Fibroblast of skin of left biceps (primary cell): ENCODE data around the gene FNDC10.

Experiments used
- DNase-seq, 2 experiments: peaks; one replicate each; pipeline ENCODE4 v3.0.0-alpha.2; 2013; ENCODE audit warnings: low read depth in 2 of 2

Gene FNDC10

DNA sequence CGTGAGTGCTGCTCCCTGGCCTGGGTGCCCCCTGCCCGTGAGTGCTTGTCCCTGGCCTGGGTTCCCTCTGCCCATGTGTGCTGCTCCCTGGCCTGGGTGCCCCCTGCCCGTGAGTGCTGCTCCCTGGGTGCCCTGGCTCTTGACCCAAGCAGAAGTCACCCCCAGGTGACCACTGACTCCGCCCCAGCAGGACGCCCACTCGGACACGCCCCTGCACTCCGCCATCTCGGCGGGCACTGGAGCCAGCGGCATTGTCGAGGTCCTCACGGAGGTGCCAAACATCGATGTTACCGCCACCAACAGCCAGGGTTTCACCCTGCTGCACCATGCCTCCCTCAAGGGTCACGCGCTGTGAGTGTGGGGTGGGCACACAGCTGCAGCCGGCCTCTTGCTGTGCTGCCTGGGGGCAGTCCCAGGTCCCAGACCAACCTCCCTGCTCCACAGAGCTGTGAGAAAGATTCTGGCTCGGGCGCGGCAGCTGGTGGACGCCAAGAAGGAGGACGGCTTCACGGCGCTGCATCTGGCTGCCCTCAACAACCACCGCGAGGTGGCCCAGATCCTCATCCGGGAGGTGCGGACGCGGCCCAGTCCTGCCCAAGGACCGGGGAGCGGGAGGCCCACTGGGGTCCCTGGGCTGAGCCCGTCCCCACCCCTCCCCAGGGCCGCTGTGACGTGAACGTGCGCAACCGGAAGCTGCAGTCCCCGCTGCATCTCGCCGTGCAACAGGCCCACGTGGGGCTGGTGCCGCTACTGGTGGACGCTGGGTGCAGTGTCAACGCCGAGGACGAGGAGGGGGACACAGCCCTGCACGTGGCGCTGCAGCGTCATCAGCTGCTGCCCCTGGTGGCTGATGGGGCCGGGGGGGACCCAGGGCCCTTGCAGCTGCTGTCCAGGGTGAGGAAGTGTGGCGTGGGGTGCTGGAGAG, 28.2 kb upstream of the FNDC10 start:
- no peak for DNase-seq

DNA sequence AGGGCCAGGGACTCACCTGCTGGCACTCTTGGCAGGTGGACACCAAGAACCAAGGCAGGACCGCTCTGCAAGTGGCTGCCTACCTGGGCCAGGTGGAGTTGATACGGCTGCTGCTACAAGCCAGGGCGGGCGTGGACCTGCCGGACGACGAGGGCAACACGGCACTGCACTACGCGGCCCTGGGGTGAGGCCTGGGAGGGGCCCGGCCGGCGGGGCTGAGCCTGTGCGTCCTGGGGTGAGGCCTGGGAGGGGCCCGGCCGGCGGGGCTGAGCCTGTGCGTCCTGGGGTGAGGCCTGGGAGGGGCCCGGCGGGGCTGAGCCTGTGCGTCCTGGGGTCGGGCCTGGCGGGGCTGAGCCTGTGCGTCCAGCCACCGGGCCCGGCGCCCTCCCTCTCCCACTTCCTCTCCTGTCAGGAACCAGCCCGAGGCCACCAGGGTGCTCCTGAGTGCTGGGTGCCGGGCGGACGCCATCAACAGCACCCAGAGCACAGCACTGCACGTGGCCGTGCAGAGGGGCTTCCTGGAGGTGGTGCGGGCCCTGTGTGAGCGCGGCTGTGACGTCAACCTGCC, 27.4 kb upstream of the FNDC10 start:
- no peak for DNase-seq

DNA sequence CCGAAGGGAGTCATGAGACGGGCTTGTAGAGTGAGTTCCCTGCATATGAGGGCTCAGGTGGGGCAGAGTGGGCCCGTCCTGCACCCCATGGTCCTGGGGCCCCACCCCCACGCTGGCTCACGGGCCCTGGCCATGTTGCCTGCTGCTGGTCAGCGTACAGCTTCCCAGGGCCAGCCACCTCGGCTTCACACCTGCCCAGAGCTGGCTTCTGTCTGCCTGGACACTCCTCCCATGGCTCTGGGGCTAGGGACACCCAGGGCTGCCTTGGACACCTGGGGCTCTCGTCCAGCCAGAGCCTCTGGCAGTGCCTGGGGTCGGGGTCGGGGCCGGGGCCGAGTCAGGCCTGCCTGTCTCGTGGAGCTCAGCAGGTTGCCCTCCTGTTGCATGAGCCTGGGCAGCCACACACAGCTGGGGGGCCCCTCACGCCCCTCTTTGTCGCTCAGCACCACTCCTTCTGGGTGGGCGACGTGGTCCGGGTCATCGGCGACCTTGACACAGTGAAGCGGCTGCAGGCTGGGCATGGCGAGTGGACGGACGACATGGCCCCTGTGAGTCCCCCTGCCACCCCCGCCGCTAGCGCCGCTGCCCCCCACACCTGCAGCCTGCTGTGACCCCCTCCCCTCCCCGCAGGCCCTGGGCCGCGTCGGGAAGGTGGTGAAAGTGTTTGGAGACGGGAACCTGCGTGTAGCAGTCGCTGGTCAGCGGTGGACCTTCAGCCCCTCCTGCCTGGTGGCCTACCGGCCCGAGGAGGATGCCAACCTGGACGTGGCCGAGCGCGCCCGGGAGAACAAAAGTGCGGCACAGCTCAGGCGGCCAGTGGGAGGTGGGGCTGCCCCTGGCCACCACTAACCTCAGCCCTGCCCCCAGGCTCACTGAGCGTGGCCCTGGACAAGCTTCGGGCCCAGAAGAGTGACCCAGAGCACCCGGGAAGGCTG, 26.5 kb upstream of the FNDC10 start:
- no peak for DNase-seq

DNA sequence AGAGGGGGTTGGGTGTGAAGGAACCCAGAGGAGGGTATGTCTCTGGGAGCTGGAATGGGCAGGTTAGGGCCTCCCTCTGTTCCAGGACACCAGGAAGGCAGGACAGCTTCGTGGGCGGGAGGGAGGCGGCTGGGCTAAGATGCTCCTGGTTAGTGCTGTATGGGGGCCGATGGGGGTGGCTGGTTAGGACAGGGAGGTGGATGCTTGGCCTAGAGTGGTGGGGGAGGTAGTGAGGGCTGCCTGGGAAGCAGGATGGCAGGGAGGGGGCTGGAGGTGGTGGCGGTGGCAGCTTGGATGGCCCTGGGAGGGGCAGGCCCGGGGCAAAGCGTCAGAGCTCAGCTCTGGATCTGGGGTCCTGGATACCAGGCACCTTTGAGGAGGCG, 25.9 kb upstream of the FNDC10 start:
- DNase-seq, result no peak

DNA sequence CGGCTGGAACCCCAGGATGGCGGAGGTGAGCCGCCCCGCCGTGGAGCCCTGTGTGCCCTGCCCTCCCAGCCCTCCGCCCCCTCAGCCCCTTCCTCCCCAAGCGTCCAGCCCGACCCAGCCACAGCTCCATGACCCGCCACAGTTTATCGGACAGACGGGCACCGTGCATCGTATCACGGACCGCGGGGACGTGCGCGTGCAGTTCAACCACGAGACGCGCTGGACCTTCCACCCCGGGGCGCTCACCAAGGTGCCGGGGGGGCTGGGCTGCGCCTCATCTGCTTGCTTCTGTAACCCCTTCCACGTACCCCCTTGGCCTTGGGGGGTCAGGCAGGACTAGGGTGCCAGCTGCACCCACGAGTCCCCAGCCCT, 25.5 kb upstream of the FNDC10 start:
- DNase-seq, result no peak

DNA sequence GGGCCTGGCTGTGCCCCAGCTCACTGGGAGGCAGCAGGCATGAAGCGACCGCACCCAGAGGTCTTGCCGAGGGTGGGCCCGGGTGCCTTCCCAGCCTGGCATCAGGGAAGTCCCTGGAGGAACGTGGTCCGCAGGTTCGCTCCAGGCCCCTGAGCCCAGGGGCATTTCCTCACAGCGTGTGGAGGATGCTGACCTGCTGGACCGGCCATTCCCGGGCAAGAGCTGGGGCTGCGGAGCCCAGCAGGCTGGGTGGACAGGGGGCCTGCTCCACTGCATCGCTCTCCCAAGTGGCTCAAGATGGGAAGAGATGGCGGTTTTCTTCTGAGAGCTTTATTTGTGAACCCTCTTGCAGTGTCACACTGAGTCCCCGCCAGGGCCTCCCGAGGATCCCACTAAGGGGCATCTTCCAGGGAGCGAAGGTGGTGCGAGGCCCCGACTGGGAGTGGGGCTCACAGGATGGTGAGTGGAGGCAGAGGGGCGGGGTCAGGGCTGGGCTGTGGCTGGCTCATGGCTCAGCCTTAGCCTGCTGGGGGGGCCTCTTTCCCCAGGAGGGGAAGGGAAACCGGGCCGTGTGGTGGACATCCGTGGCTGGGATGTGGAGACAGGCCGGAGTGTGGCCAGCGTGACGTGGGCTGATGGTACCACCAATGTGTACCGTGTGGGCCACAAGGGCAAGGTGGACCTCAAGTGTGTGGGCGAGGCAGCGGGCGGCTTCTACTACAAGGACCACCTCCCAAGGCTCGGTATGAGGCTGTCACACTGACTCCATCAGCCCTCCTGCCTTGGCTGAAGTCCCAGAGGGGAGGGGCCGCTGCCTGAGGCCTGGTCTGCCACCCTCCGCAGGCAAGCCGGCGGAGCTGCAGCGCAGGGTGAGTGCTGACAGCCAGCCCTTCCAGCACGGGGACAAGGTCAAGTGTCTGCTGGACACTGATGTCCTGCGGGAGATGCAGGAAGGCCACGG, 24.8 kb upstream of the FNDC10 start:
- DNase-seq, result no peak

DNA sequence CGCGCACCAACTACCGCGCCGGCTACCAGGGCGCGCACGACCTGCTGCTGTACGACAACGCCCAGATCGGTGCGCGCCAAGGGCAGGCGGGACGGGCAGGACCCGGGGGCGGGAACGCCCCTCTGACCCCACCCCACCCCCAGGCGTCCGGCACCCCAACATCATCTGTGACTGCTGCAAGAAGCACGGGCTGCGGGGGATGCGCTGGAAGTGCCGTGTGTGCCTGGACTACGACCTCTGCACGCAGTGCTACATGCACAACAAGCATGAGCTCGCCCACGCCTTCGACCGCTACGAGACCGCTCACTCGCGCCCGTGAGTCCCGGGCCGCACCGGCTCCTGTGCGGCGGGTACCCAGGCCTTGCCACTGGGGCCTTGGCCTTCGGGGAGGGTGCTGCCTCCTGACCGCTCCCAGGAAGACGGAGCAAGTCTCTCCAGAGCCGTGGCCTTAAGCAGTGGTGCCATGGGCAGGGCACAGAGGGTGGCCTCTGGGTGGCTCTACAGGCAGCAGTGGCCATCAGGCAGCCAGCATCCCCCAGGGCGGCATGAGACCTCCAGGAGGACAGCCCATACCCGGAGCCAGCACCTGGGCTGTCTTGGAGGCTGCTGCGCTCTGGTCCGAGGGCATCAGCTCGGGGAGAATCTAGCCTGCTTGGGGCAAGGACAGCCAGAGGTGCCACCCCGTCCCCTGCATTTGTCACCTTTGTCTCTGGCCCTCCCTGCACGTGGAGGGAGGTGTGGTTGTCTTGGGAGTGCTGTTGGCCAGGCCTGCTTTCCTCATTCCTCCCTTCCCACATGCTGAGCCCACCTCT, 23.9 kb upstream of the FNDC10 start:
- no peak for DNase-seq

DNA sequence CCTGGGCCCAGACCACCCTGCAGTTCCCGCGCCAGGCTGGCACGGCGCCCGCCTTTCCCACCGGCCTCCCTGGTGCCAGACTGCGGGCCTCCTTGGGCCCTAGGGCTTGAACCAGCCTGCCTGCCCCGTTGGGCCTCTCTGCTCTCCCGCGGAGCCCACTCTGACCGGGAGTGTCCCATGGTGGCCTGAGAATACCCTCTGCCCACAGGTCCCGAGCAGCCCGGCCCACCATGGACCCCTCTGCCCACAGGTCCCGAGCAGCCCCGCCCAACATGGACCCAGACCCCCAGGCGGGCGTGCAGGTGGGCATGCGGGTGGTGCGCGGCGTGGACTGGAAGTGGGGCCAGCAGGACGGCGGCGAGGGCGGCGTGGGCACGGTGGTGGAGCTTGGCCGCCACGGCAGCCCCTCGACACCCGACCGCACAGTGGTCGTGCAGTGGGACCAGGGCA, 23.3 kb upstream of the FNDC10 start:
- no peak for DNase-seq

DNA sequence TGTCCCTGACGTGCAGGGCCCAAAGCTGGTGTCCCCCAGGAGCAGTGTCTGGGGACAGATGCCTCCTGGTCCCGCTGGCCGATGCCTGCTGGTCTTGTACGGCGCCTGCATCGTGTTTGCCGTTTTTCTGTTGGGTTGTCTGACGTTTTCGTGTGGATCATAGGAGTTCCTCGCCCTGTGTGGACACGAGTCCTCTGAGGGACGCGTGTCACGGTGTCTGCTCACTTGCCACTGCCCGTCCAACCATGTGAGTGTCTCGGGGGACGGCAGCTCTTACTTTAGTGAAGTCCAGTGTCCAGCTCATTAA, 22.8 kb upstream of the FNDC10 start:
- no peak for DNase-seq

DNA sequence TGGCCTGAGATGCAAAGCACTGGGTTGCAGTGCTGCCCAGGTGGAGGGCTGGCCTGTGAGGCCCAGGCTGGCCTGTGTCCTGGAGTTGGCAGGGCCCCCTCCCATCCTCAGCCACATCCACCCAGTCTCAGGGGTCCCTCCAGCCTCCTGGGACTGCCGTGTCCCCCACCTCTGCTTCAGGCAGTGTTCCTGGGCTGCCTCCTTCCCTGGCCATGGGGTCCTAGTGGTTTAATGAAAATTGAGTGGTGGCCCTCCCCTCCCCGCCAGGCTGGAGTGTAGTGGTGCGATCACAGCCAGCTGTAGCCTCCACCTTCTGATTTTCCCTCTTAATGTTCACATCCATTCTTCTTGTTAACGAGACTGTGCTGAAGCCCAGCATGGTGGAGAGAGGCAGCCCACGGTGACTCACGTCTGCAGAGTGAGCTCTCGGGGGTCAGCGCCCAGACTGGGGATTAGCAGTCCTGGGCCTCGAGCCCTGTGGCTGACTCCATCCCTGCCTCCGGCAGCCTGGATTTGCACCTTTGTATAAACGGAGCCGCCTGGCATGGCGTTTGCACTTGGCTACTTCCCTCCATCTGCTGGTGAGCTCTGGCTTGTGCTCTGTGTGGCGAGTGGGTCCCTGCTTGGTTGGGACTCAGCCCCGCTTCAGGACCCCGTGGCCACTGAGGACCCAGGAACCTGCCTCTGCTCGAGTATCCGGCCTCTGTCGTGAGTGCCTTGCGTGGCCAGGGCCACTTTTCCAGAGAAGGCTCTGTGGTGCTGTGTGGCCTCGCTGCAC, 22.3 kb upstream of the FNDC10 start:
- DNase-seq, result no peak

DNA sequence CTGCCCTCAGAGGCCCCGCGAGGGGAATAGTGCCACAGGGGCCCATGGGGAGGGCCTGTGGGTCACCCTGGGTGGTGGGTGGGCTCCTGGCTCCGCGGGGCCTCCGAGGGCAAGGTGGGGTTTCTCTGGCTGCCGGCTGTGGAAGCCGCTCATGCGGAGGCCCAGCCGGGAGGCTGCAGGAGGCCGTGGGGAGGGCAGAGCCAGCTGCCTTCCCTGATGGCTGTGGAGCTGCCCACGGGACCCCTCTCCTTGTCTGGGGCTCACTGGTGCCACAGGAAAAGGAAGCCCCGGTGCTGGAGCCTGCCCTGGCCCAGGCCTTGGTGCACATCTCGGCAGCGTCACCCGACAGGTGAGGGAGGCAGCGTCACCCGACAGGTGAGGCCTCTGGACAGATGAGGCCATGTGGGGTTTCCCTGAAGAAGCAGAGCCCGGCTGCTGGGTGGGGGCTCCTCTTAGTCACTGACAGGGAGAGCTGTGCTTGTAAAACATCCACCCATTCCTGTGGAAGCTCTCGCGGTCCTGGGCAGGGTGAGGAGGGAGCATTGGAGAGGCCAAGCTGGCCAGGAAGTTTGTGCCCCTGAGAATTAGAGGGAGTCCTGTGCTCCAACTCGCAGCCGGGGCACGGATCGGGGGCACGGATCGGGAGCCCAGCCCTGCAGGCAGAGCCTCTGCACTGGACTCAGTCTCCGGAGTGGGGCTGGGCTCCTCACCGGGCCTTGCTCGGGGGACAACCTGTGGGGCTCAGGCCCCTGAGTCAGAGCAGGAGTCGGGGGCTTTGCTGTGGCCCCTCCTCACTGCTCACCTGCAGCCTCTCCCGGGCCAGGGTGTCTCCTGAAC, 21.5 kb upstream of the FNDC10 start:
- DNase-seq, result no peak

DNA sequence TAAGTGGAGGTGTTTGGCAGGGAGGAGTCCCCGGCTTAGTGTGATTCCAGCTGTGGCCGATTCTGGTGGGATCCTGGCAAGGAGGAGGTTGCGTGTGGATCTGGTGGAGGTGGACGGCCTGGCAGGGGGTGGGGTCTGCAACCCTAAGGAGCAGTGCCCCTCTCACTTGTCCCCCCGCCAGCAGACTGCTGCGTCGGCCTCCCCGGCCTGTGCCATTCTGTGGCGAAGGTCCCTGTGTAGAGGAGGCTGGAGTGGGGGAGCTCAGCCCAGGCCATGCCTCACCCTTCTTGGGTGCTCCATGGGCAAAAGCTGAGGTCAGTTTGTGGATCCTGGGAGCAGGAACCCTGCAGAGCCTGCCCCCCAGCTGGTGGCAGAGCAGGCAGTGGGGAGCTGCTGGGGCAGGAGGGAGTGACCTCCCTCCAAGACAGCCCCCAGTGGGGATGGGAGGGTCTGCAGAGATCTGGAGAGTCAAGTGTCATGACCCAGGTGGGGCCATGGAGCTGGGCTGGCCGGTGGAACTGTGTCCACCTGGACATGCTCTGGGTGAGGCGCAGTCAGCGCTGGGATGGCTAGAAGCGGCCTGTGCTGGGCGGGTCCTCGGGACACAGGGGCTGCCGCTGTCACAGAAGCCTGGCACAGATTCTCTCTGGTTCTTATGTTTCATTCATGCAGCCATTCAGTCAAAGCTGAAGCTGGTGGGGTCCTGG, 20.7 kb upstream of the FNDC10 start:
- DNase-seq, result no peak

DNA sequence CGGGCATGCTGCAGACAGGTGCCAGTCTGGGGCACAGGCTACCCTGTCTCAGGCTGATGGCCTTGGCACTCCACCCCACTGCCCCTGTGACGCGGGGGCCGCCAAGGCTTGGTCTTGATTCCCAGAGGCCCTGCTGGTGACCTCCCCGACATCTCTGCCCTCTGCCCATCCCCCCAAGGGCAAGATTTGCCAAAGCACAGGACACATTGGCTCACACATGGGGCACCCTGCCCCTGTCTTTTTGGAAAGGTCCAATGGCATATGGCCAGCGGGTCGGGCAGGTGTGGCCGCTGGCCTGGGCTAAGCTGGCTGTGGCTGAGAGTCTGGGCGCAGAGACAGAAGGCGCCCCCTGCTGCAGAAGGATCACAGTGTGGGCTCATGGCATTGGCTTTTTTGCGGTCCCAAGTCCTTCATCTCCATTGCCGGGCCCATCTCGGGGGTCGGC, 20.0 kb upstream of the FNDC10 start:
- no peak for DNase-seq

DNA sequence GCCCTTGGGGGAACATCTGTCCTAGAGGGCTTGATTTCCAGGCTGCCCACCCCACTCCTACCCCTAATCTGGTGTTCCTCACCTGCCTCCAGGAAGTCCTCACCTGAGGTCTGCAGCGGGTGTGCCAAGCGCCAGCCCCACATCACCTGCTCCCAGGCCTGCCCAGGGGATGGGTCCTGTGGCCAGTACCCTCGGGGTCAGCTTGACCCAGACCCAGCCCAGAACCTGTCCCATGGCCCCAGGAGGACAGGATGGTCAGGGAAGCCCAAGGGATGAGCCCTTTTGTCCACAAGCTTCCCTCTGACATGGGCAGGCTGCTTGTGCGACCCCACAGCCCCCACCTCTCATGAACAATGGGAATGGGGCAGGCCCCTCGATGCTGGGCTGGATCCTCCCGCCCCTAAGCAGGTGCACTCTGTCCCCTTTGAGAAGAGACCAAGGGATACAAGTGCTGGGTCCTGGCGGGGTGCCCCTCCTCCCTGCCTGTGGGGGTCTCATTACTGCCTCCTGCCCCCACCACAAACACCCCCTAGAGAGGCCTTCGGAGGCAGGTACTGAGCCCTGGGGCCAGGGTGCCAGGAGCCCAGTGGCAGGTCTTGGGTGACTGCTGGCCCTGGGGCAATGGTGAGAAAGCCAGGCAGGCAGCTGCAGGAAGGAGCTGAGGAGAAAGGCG, 18.6 kb upstream of the FNDC10 start:
- no peak for DNase-seq

DNA sequence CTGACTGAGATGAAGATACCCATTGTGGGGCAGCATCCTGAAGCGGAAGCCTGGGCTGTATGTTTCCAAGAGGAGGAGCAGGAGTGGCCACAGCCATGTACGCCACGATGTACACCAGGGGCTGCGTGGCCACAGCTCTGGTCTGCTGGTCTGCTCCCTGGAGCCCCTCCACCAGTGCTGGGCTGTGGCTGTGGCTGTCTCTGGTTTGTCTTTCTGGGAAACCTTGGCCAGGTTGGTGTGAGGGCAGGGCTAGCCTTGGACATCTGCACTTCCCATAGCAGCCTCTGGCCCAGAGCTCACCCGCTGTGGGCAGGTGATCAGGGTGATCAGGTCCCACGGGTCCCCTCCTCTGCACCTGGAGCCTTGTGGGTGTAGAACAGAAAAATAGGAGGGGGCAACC, 18.0 kb upstream of the FNDC10 start:
- no peak for DNase-seq

DNA sequence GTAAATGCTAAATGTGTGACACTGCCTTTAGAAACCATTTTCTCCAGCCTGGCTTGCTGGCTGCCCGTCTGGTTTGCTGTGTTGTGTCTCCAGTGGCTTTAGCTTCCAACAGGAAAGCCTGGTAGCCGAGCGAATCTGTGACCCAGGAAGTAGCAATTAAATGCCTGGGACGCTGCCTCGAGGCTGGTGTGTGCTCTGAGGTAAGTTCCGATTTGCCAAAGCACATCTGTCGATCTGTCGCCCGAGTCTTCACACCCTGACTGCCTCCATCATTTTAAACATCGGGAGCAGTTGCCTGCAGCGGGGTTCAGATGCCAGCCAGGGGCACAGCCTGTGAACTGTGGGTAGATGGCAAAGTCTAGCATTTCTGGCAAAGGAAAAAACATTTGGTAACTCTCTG, 17.6 kb upstream of the FNDC10 start:
- DNase-seq, result no peak

DNA sequence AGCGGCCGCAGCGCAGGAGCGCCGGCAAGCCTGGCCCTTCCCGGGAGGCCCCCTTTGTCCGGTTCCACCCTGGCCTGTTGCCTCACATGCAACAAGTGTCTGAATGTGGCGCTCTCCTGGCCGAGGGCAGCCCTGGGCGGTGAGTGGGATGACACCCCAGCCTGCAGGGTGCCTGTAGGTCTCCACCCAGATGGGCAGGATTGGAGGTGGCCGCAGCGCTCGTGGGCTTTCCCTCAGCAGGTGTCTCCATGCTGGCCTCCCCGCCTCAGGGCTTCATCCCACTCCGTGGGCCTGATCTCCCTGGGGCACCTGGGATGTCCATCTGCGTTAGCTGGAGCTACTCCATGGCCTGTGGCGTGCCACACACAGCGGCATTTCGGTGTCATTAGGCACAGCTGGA, 16.9 kb upstream of the FNDC10 start:
- no peak for DNase-seq
